HUES48 (cell line): Measurements from ENCODE around the gene HES6.
A peak's percentile ranks its signal among the peaks of the same experiment; 100 is the strongest.

Source experiments
- H3K27ac ChIP-seq: one replicate; pipeline ENCODE4 v1.7.0; 2013; ENCODE audit warnings: low read depth, low read length, inconsistent platforms
- H3K27me3 ChIP-seq: 2 replicates; pipeline ENCODE4 v1.6.1; 2013; ENCODE audit warnings: mild to moderate bottlenecking, low read length; ENCODE audit not compliant: control insufficient read depth, insufficient read depth
- H3K36me3 ChIP-seq: 2 replicates; pipeline ENCODE4 v1.6.1; 2013; ENCODE audit warnings: low read length; ENCODE audit not compliant: control insufficient read depth, insufficient read depth
- H3K4me1 ChIP-seq: 2 replicates; pipeline ENCODE4 v1.6.1; 2013; ENCODE audit warnings: mild to moderate bottlenecking, low read length; ENCODE audit not compliant: control insufficient read depth, insufficient read depth
- H3K4me3 ChIP-seq: 2 replicates; pipeline ENCODE4 v1.5.1; 2013; ENCODE audit warnings: mild to moderate bottlenecking, low read depth, low read length
- H3K9ac ChIP-seq: 2 replicates; pipeline ENCODE4 v1.6.1; 2013; ENCODE audit warnings: mild to moderate bottlenecking, low read depth, low read length, moderate library complexity
- H3K9me3 ChIP-seq: 2 replicates; pipeline ENCODE4 v1.6.1; 2013; ENCODE audit warnings: low read length; ENCODE audit not compliant: control insufficient read depth, insufficient read depth

The HES6 gene

DNA sequence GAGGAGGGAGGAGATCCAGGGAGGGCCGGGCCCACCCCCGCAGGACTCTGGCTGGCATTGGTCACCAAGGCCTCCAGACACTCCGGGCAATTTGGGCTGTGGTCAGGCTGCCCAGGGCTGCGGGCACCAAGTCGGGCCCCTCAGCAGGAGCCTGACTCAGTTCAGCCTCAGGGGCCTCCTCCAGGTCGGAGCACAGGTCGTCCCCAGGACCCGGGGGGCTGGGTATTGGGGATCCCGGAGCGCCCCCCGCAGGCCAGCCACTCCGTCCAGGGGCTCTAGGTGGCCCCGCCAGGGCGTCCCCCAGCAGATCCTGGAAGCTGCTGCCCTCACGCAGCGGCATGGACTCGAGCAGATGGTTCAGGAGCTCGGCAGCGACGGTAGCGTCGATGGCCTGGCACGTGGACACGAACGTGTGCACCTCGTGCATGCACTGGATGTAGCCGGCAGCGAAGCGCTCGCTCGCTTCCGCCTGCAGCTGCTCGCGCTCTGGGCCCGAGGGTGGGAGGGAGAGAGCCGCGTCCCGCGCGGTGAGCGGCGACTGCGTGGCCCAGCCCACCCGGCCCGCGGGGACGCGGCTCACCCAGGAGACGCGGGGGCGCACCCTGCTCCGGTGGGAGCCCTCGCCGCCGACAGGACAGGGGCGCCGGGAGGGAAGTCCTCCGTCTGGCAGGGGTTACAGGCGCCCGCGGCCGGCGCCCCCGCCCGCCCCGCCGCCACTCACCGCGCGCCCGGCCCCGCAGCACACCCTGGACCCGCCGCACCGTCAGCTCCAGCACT, 884 bp downstream of the HES6 start:
- peak overlapping the region; percentile 45; the same call in 1 of the 2 replicates for H3K4me3 ChIP-seq
- no peak overlapping the region for H3K27ac ChIP-seq
- no peaks in the 10 kb centered on the region for H3K9me3 ChIP-seq
- H3K9ac ChIP-seq: no peak overlapping the region
- H3K4me1 ChIP-seq: peaks cover 11% of the 10 kb centered on the region; the same call in 1 of the 2 replicates
- no peaks in the 10 kb centered on the region for H3K36me3 ChIP-seq
- peaks cover 56% of the 10 kb centered on the region for H3K27me3 ChIP-seq

DNA sequence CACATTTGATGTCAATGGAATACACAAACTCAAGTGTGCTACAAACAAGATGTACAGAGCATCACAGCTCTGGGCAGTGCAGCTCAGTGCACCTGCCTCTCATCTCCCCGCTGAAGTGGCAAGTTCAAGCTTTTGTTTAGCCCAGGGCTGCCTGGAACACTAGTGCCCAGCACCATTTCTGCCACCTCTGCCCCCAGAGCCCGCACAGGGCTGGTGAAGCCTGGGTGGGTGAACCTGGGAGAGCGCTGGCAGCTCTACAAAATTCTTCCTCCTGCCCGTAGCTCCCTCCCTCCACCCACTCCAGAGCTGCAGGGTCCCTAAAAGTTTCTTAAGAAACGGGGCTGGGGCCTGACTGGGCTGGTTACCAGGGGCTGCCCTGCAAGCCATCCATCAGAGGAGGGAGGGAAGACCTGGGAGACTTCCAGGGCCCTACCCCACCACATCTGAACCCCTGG, 1.5 kb downstream of the HES6 start:
- Histone ChIP-seq H3K4me1 (peaks cover 9% of the 10 kb centered on the region; the same call in 1 of the 2 replicates), H3K4me3 (no peak overlapping the region), H3K9me3 (no peaks in the 10 kb centered on the region), H3K9ac (no peak overlapping the region), H3K27me3 (peaks cover 56% of the 10 kb centered on the region), H3K27ac (no peak overlapping the region), H3K36me3 (no peaks in the 10 kb centered on the region)

DNA sequence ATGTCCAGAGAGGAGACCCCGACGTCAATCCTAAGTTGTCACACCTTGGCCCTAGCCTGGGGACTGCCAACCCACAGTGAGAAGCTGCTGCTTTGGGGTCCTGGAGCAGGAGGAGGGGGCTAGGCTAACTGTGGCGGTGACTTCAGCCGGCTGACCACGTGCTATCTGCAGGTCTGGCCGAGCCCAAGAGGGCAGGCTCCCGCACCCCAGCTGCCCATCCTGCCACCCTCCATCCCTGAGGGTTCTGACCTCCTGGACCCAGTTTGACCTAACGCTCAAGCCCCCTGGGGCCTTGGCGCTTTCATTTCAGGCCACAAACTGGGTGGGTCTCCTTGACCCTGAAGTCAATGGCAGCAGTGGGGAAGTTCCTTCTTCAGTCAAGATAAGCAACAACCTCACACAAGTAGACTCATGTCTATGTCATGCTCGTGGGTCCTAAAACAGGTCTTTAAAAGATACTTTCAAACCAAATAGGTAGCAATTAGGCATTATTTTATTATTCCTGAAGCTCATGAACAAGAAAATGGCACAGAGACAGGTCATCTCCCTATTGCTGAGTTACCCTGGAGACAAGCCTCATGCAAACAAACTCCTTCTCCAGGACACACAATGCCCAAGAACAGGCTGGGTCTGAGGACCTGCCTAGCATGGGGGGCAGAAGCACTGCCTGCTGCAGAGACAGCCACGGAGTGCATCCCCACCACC, 2.3 kb downstream of the HES6 start:
- H3K9ac ChIP-seq: no peak overlapping the region
- H3K9me3 ChIP-seq: no peaks in the 10 kb centered on the region
- H3K4me3 ChIP-seq: no peak overlapping the region
- no peak overlapping the region for H3K27ac ChIP-seq
- peaks cover 56% of the 10 kb centered on the region for H3K27me3 ChIP-seq
- no peaks in the 10 kb centered on the region for H3K36me3 ChIP-seq
- peaks cover 9% of the 10 kb centered on the region; the same call in 1 of the 2 replicates for H3K4me1 ChIP-seq

DNA sequence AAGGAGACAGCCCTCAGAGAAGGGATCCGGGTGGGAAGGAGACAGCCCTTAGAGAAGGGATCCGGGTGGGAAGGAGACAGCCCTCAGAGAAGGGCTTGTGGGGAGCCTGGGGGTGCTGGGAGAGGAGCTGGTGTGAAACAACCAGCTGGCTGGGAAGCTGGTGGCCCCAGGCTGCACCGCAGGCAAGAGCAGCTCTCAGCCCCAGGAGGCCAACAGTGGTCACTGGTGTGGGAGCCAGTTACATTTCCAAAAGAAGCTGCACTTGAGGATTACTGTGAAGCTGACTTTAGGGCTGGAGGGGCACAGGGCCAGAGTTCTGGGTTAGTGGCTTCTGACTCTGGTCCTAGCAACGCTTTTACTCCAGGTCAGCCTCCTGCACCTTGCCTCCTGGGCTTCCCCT, 3.3 kb downstream of the HES6 start:
- no peak overlapping the region for H3K4me3 ChIP-seq
- H3K9me3 ChIP-seq: no peaks in the 10 kb centered on the region
- H3K36me3 ChIP-seq: no peaks in the 10 kb centered on the region
- H3K27me3 ChIP-seq: peaks cover 51% of the 10 kb centered on the region
- H3K27ac ChIP-seq: no peak overlapping the region
- no peak overlapping the region for H3K9ac ChIP-seq
- H3K4me1 ChIP-seq: peaks cover 5% of the 10 kb centered on the region; the same call in 1 of the 2 replicates

DNA sequence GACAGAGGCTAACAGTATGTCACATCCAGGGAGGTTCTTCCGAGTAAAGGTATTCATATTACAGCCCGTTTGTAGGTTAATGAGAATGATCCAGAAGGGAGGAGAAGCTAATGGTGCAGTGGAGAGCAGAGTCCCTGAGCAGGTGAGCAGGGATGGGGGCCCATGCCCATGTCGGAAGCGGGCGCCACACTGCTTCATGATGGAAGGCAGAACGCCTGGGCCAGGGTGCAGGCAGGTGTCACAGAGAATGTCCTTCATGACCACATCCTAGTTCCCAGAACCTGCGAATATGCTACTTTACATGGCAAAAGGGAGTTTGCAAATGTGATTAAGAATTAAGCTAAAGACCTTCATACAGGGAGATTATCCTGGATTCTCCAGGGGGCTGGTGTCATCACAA, 4.0 kb downstream of the HES6 start:
- H3K27me3 ChIP-seq: peaks cover 50% of the 10 kb centered on the region
- no peaks in the 10 kb centered on the region for H3K36me3 ChIP-seq
- H3K27ac ChIP-seq: no peak overlapping the region
- no peaks in the 10 kb centered on the region for H3K9me3 ChIP-seq
- no peak overlapping the region for H3K4me3 ChIP-seq
- H3K4me1 ChIP-seq: no peaks in the 10 kb centered on the region
- no peak overlapping the region for H3K9ac ChIP-seq

DNA sequence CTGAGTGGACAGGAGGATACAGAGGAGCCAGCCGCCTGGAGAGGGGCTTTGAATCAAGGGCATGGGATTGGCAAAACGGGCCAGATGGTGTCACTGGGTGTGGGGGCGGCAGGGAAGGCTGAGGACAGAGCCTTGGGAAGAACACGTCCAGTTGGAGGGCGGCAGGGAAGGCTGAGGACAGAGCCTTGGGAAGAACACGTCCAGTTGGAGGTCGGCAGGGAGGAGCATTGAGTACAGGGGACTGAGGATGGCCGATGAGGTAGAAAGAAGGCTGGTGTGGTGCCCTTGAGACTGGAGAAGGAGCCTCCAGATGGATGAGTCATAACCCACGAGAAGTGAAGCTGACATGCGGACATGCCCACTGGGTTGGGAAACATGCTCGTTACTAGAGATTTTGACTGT, 4.5 kb downstream of the HES6 start:
- no peaks in the 10 kb centered on the region for H3K4me1 ChIP-seq
- H3K9me3 ChIP-seq: no peaks in the 10 kb centered on the region
- H3K9ac ChIP-seq: no peak overlapping the region
- H3K4me3 ChIP-seq: no peak overlapping the region
- peaks cover 55% of the 10 kb centered on the region for H3K27me3 ChIP-seq
- no peak overlapping the region for H3K27ac ChIP-seq
- H3K36me3 ChIP-seq: no peaks in the 10 kb centered on the region

DNA sequence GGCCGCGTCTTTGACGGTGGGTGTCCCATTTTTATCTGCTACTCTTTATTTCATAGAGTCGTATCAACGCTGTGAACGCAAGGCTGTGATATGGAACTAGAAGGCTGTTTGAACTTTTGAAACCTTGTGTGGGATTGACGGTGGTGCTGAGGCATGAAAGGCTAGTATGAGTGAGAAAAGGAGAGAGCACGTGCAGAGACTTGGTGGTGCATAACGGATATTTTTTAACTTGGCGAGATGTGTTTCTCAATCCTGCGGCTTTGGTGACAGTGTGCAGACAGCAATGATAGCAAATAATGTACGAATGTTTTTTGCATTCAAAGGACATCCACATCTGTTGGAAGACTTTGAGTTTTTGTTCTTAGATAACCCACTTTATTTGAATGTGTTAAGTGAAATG, 6.2 kb downstream of the HES6 start:
- Histone ChIP-seq H3K4me3 (no peak overlapping the region), H3K9me3 (no peaks in the 10 kb centered on the region), H3K27ac (no peak overlapping the region), H3K27me3 (peaks cover 64% of the 10 kb centered on the region), H3K36me3 (no peaks in the 10 kb centered on the region), H3K9ac (no peak overlapping the region), H3K4me1 (no peaks in the 10 kb centered on the region)

DNA sequence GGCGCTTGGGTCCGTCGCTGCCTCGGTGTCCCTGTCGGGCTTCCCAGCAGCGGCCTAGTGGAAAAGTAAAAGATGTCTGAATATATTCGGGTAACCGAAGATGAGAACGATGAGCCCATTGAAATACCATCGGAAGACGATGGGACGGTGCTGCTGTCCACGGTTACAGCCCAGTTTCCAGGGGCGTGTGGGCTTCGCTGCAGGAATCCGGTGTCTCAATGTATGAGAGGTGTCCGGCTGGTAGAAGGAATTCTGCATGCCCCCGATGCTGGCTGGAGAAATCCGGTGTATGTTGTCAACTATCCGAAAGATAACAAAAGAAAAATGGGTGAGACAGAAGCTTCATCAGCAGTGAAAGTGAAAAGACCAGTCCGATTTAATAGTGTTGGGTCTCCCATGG, 8.0 kb downstream of the HES6 start:
- Histone ChIP-seq H3K27ac (no peak overlapping the region), H3K4me3 (peak overlapping the region; percentile 66), H3K9me3 (no peaks in the 10 kb centered on the region), H3K9ac (no peak overlapping the region), H3K27me3 (peaks cover 50% of the 10 kb centered on the region), H3K36me3 (no peaks in the 10 kb centered on the region), H3K4me1 (no peaks in the 10 kb centered on the region)

DNA sequence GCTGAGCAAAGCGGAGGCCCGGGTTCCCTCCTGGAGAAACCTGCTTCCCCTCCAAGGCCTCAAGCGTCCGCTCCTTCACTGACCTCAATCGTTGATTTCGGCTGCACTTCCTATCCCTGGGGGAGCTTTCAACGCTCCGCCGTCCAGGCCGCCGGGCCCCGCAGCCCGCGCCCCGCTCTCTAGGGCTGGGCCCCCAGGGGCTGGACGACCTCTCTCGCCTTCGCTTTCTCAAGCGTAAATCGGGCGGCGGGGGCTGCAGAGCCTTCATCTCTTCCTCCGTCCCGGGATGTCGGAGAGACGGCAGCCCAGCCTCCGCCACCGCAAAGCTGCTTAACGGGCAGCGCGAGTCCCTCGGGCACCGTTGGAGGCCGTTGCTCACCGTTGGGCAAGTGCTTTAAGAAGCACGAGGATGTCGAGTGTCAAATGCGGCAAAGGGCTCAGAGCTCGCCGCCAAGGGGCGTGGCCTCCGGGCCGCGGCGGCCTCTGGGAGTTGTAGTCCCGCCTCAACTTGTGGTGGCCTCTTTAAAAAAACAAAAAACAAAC, 8.5 kb downstream of the HES6 start:
- Histone ChIP-seq H3K27ac (no peak overlapping the region), H3K36me3 (no peaks in the 10 kb centered on the region), H3K4me3 (peak overlapping the region; percentile 66), H3K27me3 (peaks cover 45% of the 10 kb centered on the region), H3K9me3 (no peaks in the 10 kb centered on the region), H3K4me1 (no peaks in the 10 kb centered on the region), H3K9ac (no peak overlapping the region)

DNA sequence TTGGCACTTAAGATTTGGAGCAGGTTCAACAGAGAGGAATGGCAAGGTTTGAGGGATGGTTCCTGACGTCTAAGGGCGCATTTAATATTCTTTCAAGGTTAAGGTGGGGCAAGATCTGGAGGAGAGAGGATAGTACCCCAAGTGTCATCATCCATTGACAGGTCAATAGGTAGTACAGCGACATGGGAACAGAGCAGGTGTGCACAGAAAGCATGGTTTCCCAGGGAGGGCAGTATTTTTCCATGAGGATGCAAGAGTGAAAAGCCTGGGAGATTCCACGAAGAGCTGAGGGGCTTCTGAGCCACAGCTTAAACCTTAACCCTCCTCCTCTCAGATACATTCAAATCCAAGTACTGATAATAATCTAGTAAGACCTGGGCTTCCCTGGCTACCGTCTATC, 9.1 kb downstream of the HES6 start:
- Histone ChIP-seq H3K27ac (no peak overlapping the region), H3K9me3 (no peaks in the 10 kb centered on the region), H3K36me3 (no peaks in the 10 kb centered on the region), H3K4me1 (no peaks in the 10 kb centered on the region), H3K27me3 (peaks cover 39% of the 10 kb centered on the region), H3K4me3 (peak overlapping the region; percentile 66), H3K9ac (no peak overlapping the region)

DNA sequence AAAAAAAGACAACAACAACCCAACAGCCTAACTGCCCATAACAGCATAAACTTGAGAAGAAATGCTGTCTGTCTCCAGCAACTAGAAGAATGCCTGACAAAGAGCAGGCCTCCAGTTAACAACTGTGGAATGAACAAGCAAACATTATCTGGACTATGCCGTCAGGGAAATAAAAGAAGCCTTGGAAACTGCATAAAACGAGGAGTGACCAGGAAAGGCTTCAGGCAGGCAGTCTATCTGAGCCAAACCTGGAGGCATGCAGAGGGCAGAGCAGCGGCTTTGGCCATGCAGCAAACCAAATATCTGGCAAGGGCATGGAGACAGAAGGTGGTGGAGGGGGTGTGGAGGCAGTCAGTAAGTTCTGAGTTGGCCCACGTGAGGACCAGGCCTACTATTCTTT, 11.1 kb downstream of the HES6 start:
- Histone ChIP-seq H3K27ac (no peak overlapping the region), H3K9ac (no peak overlapping the region)

More for the DNA sequence above, 11.1 kb downstream of the HES6 start:
- peaks cover 31% of the 10 kb centered on the region for H3K27me3 ChIP-seq
- H3K4me3 ChIP-seq: no peak overlapping the region
- H3K9me3 ChIP-seq: no peaks in the 10 kb centered on the region
- H3K36me3 ChIP-seq: no peaks in the 10 kb centered on the region
- H3K4me1 ChIP-seq: no peaks in the 10 kb centered on the region
